Measurements from ENCODE around the gene SYNGR2.
"Not testable (repeated sequence)": the region's sequence is repeated elsewhere in the genome, so short reads cannot be mapped to it uniquely, and the experiment has no call there.

Gene SYNGR2

GRCh38 chr17:78130090-78130436 lies 38.3 kb upstream of the SYNGR2 start:
- no peak for DNase-seq (ENCODE audit: low read depth)

- peak; percentile 62 for DNase-seq (ENCODE audit: low read depth)
Measured at GRCh38 chr17:78130437-78131101, 37.8 kb upstream of the SYNGR2 start, which contains the start of gene TMC8. TSS of gene TMC8 (plus strand) at chr17:78130771. CDS start at chr17:78131589, 818 bp downstream.

- peak; percentile 34 for DNase-seq (ENCODE audit: low read depth)
Measured at GRCh38 chr17:78131172-78132083, 37.0 kb upstream of the SYNGR2 start.

- DNase-seq (ENCODE audit: low read depth), result peak; percentile 59
Measured at GRCh38 chr17:78132084-78132676, 36.2 kb upstream of the SYNGR2 start.

- no peak for DNase-seq (ENCODE audit: low read depth)
Measured at GRCh38 chr17:78132767-78133178, 35.6 kb upstream of the SYNGR2 start.

- DNase-seq (ENCODE audit: low read depth), result no peak
Measured at GRCh38 chr17:78133179-78133951, 35.0 kb upstream of the SYNGR2 start.

- peak; percentile 63 for DNase-seq (ENCODE audit: low read depth)
Measured at GRCh38 chr17:78133971-78134898, 34.1 kb upstream of the SYNGR2 start.

- DNase-seq (ENCODE audit: low read depth), result no peak
Measured at GRCh38 chr17:78134899-78135385, 33.4 kb upstream of the SYNGR2 start.

GRCh38 chr17:78135858-78136500 lies 32.4 kb upstream of the SYNGR2 start:
- no peak for DNase-seq (ENCODE audit: low read depth)

- DNase-seq (ENCODE audit: low read depth), result peak; percentile 22
Measured at GRCh38 chr17:78137392-78138203, 30.8 kb upstream of the SYNGR2 start.

GRCh38 chr17:78138204-78139060 lies 29.9 kb upstream of the SYNGR2 start:
- DNase-seq (ENCODE audit: low read depth), result no peak

- not testable (repeated sequence) for DNase-seq (ENCODE audit: low read depth)
Measured at GRCh38 chr17:78139861-78140168, 28.6 kb upstream of the SYNGR2 start.

- DNase-seq (ENCODE audit: low read depth), result peak; percentile 85
Measured at GRCh38 chr17:78140169-78141051, 28.0 kb upstream of the SYNGR2 start.

GRCh38 chr17:78141437-78142118 lies 26.8 kb upstream of the SYNGR2 start:
- DNase-seq (ENCODE audit: low read depth), result no peak

GRCh38 chr17:78142119-78142861 lies 26.1 kb upstream of the SYNGR2 start:
- no peak for DNase-seq (ENCODE audit: low read depth)

Data from activated T-cell treated with anti-CD3 and anti-CD28 coated beads for 1 hour (primary cell).